Nucleus accumbens (tissue), 56 donors: ENCODE data around the gene IRS1.

ENCODE experiments used
- DNase-seq, 56 donors: peaks; one replicate each; lab custom pipeline; 2025; lab: John Stamatoyannopoulos, UW

IRS1 gene

DNA sequence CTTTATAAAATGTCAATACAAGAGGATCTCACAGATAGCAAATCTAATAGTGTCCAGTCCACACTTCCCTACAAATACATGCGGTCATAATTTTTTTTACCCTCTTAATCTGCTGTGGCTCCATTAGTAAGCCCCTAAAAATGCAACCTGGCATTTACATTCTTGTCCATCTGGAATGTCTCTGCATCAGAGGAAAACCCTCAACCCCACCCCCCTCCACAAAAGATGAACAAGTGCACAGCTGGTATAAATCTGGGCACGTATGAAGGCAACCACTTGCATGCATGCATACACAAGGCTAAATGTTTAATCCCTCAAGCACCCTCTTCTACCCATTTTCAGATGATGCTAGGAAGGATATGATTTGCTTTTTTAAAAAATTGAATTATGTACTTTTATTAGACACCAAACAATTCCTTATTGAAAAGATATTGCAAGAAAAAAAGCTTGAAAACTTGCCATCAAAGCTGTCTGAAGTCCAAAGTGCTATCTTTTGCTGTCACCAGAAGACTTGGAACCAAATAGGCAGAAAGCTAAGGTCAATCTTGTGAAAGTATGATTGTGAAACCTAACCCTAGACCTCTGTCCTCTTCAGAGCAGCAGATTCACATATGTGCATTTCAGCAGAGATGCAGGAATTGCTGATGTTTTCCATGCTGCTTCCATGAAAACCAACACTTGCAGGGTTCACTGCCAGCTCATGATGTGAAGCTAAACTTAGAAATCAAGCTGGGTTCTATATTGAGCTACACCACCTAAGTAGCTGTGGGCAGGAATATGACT lies 39.0 kb downstream of the IRS1 start:
- no peak for DNase-seq

- DNase-seq: no peak
Measured at GRCh38 chr2:226759768-226760167, 39.9 kb downstream of the IRS1 start.

- no peak for DNase-seq
Measured at GRCh38 chr2:226758921-226759640, 40.5 kb downstream of the IRS1 start.

GRCh38 chr2:226756131-226756530 lies 43.5 kb downstream of the IRS1 start:
- no peak for DNase-seq

DNA sequence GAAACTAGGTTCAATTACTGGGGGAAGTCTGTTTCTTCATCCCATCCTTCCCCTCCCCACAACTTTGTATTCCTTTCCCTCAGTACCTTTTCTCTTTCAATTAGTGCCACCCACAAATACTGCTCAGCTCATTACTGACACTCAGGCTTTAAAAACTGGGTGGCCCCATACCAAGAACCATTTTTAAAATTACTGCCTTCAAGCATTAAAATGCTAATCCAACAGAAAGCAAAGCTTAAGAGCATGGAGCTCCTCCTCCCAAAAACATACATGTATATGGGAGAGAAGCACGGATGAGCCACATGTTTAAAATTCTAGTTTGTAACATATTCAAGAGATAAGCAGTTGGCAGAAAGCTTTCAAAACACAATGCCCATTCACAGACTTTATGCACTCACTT lies 44.0 kb downstream of the IRS1 start:
- no peak for DNase-seq

DNA sequence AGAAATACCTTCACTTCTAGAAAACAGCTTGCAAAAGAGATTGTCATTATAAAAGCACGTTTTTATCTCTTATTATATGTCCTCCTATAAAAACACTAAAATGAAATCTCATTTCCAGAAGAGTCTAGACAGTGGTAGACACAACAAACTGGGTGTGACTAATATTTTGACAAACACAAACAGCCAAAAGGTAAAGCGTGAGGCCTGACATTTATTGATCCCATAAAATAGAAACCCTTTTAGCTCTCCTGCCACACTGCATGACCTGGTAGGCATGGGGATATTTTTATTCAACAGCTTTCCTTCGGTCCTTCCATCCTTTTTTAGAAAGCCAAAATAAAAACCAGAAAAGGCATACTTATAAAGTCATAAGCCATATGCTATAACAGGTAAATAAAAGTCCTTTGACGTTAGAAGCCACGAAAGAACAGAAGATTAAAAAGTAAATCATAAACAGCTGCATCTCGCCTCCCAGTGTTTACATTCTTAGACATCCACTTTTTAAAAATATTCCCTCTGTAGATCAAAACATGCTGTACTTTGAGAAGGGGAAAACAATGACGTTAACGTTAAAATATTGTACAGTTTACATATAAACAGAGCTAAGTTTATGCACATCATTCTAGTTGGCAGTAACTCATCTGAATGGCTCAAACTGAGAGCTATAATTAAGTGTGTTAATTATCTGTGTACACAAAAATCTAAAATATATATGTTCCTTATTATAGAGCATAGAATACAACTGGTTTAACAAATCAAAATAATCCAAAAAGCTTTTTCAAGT lies 44.6 kb downstream of the IRS1 start:
- DNase-seq: no peak

DNA sequence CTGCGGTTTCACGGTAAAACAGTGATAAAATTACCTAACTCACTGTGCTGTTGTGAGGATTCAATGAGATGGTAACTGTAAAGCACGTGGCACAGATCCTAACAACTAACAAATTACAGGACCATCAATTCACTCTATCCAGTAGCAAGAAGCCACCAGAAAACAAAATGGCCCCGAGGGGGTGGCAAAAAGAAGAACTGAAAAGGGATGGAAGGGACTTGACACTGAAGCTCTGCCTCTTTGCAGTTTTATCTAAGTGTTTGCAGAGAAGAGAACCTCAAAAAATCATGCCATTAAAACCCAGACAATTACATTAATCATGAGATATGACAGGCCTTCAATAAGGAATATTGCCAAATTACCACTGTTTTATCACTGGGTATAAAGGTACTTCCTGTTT lies 46.7 kb downstream of the IRS1 start:
- no peak for DNase-seq

GRCh38 chr2:226747288-226747687 lies 52.3 kb downstream of the IRS1 start:
- no peak for DNase-seq

DNA sequence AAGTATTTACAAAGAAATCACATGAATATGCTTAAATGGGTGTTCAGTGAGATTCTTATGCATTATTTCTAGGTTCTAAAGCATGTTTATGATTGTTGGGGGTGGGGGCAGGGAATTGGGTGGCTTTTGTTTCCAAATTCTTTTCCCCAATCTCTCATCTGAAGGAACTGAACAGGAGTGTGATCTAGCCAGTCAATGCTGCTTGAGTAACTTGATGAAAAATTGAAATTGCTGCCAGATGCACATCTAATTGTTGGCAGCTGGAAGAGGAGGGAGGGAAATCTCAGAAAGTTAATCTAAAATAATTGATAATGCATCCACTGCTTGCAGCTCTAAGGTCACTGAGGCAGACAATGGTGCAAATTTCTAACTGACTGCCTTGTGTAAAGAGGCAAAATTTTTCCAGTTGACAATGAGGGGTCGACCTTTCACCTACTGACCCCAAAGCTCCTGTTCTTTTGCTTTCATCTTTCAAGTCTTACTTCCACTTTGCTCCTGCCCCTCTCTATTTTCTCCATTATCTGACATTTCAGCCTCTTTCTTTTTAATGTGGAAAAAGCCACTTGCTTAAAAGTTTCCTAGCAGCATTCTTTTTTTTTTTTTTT lies 53.3 kb downstream of the IRS1 start:
- no peak for DNase-seq

DNA sequence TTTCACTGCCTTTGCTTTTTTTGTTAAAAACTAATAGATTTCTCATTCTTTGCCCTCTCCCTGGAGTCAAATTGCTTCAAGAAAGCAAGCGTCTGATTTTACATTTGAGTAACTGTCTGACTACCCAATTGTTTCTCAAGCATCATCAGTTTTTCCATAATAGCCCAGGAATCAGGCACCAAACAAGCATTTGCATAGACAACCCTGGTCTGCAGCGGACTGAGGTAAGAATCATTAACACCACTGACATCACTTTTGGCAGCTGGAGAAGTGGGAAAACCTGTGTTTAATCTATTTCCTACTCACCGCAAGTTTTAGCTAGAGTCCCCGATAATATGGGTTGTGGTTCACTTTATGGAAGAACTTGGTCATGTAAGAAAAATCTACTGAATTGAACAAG lies 55.7 kb downstream of the IRS1 start:
- DNase-seq: no peak

DNA sequence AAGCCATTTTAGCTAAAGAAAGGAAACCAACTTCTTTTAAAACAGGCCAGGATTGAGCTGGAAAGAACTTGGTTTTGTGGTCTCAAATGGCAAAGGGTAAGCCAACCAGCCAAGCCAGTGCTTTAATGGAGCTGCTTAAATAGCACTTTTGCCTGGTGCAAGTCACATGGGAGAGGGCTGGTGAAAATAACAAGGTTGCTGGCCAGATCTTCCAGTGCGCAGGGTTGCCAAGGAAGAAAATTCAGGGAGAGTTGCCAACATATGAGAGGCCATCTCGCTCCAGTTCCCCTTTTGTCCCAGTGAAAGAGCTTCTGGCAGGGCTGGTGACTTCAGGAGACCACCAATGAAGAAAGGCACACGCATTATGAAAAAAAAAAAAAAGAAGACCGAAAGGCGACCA lies 57.3 kb downstream of the IRS1 start:
- DNase-seq: peak in 46 of 56 donors; percentile 1 to 75 (median 24)

GRCh38 chr2:226740039-226740648 lies 59.5 kb downstream of the IRS1 start:
- DNase-seq: no peak

- DNase-seq: no peak
Measured at GRCh38 chr2:226739545-226740030, 60.0 kb downstream of the IRS1 start.

GRCh38 chr2:226738821-226739544 lies 60.6 kb downstream of the IRS1 start:
- peak in 1 of 56 donors; percentile 7 for DNase-seq

- no peak for DNase-seq
Measured at GRCh38 chr2:226738191-226738820, 61.3 kb downstream of the IRS1 start.

DNA sequence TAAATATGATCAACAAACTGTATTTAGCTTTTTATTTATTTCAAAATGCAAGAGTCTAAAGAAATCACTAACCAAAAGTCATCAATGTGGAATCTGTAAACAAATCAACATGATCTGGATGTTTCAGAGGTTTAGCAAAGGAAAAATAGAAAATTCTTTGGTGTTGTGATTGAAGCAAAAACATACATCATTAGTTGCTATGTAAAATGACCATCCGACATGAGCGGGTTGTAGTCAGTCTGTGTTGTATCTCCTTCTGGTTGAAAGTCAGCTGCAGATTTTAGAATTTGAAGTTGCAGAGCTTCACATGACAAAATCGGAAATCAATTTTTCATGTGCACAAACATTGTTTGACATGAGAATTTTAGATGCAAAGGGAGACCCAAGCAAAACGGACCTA lies 63.2 kb downstream of the IRS1 start:
- DNase-seq: no peak

- no peak for DNase-seq
Measured at GRCh38 chr2:226733927-226734564, 65.6 kb downstream of the IRS1 start.

- peak in 2 of 56 donors; percentile 3 to 15 for DNase-seq
Measured at GRCh38 chr2:226733189-226733858, 66.3 kb downstream of the IRS1 start.
